Measurements from ENCODE around the gene C8G. TPM values are rescaled to one million over a fixed set of nuclear protein-coding genes. Genes with fewer than 3 reads are reported as not detected.
A peak's percentile ranks its signal among the peaks of the same experiment; 100 is the strongest.

C8G gene
- total and polyA plus RNA-seq, 9 of the 15 experiments (the other 6 are each of a cell fraction or from before 2014, with no cell fraction given), result 0.35 to 5.9 (median 2.7) TPM; not detected in 2

DNA sequence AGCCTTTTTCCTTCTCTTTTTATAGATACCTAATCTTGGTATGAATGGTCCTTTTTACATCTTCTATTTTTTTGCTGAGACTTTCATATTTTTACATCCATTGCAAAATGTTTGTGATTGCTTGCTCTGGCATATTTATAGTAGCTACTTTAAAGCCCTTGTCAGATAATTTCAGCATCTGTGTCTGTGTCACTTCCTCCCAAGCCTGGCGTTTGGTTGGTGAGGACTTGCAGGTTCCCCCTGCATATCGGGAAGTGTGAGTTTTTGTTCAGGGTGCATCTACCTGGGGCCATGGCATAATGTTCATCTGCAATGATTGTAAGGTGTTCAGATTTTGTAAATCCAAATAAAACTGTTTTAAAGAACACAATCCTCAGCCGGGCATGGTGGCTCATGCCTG lies 9.4 kb upstream of the C8G start:
- Histone ChIP-seq H3K27me3 (ENCODE audit: control insufficient read depth in 2 of 2, insufficient read depth in 2 of 2, low read length in 2 of 2) (no peaks in the 10 kb centered on the region), H3K4me1 (replicated peaks in 1 of 2; ENCODE audit: control insufficient read depth in 2 of 2, insufficient read depth in 2 of 2, low read length in 2 of 2) (peaks cover 0 to 19% of the 10 kb centered on the region in 2 experiments; a peak in 1 of 5 replicates), H3K9me1 (ENCODE audit: control insufficient read depth, insufficient read depth, low read length) (peaks cover 3% of the 10 kb centered on the region), H4K20me1 (replicated peaks; ENCODE audit: control insufficient read depth, insufficient read depth, low read length) (no peaks in the 10 kb centered on the region), H3K4me3 (no peak overlapping the region), H2AFZ (ENCODE audit: low read depth, low read length) (no peak overlapping the region), H3K79me2 (ENCODE audit: control insufficient read depth, insufficient read depth, low read length) (no peaks in the 10 kb centered on the region), H3K36me3 (ENCODE audit: control insufficient read depth, insufficient read depth, low read length) (peaks cover 48% of the 10 kb centered on the region; the same call in 2 of the 3 replicates), H3K9ac (ENCODE audit: insufficient read depth in 1 of 2, low read depth in 2 of 2, low read length in 2 of 2) (no peak overlapping the region), H3K27ac (ENCODE audit: extremely low read depth, low read depth, low read length) (no peak overlapping the region), H3K4me2 (ENCODE audit: insufficient read depth, low read length) (no peak overlapping the region), H3K9me3 (replicated peaks; ENCODE audit: control insufficient read depth, insufficient read depth, low read depth, low read length) (no peaks in the 10 kb centered on the region)
- 86% methylated on average over 3 of the region's 3 CpGs for WGBS (ENCODE audit: insufficient coverage, low coverage, missing lambda C conversion rate)
- intact Hi-C loops (cut with micrococcal nuclease), result no loop called here
- BruUV-seq (replicated peaks), result no TSS peak
- ATAC-seq (no peak), DNase-seq (ENCODE audit: extremely low read depth in 1 of 4, low spot score in 3 of 4) (no peak), FAIRE-seq (no peak)
- TF ChIP-seq ZNF316 (IDR thresholded peaks at IDR 0.05), result peak; percentile 38
- TF ChIP-seq ZNF57 (CRISPR knock-in tag; IDR thresholded peaks at IDR 0.05), result no peak
- TF ChIP-seq, protein P1, sequence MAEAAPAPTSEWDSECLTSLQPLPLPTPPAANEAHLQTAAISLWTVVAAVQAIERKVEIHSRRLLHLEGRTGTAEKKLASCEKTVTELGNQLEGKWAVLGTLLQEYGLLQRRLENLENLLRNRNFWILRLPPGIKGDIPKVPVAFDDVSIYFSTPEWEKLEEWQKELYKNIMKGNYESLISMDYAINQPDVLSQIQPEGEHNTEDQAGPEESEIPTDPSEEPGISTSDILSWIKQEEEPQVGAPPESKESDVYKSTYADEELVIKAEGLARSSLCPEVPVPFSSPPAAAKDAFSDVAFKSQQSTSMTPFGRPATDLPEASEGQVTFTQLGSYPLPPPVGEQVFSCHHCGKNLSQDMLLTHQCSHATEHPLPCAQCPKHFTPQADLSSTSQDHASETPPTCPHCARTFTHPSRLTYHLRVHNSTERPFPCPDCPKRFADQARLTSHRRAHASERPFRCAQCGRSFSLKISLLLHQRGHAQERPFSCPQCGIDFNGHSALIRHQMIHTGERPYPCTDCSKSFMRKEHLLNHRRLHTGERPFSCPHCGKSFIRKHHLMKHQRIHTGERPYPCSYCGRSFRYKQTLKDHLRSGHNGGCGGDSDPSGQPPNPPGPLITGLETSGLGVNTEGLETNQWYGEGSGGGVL (CRISPR knock-in tag; IDR thresholded peaks at IDR 0.05), result no peak
- in situ Hi-C loops (cut with MboI), result no loop called here
- ChIA-PET CTCF (ENCODE audit: low intra/inter-chr PET ratio) (no interaction called here), POLR2A (interaction anchor here (0.7 kb wide), 1 partner anchor 25 kb away, joined by 3 read pairs; no protein-coding TSS in a partner anchor)
